Measurements from ENCODE around the gene SLC22A25.
"Not testable (repeated sequence)": the region's sequence is repeated elsewhere in the genome, so short reads cannot be mapped to it uniquely, and the experiment has no call there.

SLC22A25 gene

GRCh38 chr11:63243533-63243932 lies at the start of gene SLC22A25:
TSS of gene SLC22A25 (minus strand) at chr11:63243599. CDS start at chr11:63229652, 13,947 bp downstream.
- no peak for DNase-seq (ENCODE audit: low read depth in 2 of 2)

GRCh38 chr11:63290285-63290684 lies 46.9 kb upstream of the SLC22A25 start:
- no peak for DNase-seq (ENCODE audit: low read depth in 2 of 2)

GRCh38 chr11:63289658-63290057 lies 46.3 kb upstream of the SLC22A25 start:
- no peak for DNase-seq (ENCODE audit: low read depth in 2 of 2)

GRCh38 chr11:63282579-63282978 lies 39.2 kb upstream of the SLC22A25 start:
- DNase-seq (ENCODE audit: low read depth in 2 of 2), result no peak

- no peak for DNase-seq (ENCODE audit: low read depth in 2 of 2)
These were observed 37.5 kb upstream of the SLC22A25 start for GRCh38 chr11:63280920-63281319.

- DNase-seq (ENCODE audit: low read depth in 2 of 2), result no peak
These were observed 34.0 kb upstream of the SLC22A25 start for GRCh38 chr11:63277345-63277943.

GRCh38 chr11:63274776-63275175 lies 31.4 kb upstream of the SLC22A25 start:
- no peak for DNase-seq (ENCODE audit: low read depth in 2 of 2)

- no peak for DNase-seq (ENCODE audit: low read depth in 2 of 2)
These were observed 30.3 kb upstream of the SLC22A25 start for GRCh38 chr11:63273685-63274084.

- DNase-seq (ENCODE audit: low read depth in 2 of 2), result no peak
These were observed 19.1 kb upstream of the SLC22A25 start for GRCh38 chr11:63262547-63262946.

GRCh38 chr11:63251312-63251711 lies 7.9 kb upstream of the SLC22A25 start:
- DNase-seq (ENCODE audit: low read depth in 2 of 2), result no peak

- DNase-seq (ENCODE audit: low read depth in 2 of 2), result no peak
These were observed 7.0 kb upstream of the SLC22A25 start for GRCh38 chr11:63250162-63251050.

GRCh38 chr11:63248966-63249365 lies 5.6 kb upstream of the SLC22A25 start:
- DNase-seq (ENCODE audit: low read depth in 2 of 2), result no peak

- DNase-seq (ENCODE audit: low read depth in 2 of 2), result not testable (repeated sequence)
These were observed 4.0 kb upstream of the SLC22A25 start for GRCh38 chr11:63247237-63248002.

GRCh38 chr11:63246045-63246444 lies 2.6 kb upstream of the SLC22A25 start:
- no peak for DNase-seq (ENCODE audit: low read depth in 2 of 2)

- no peak for DNase-seq (ENCODE audit: low read depth in 2 of 2)
These were observed 1.5 kb upstream of the SLC22A25 start for GRCh38 chr11:63244862-63245261.

- no peak for DNase-seq (ENCODE audit: low read depth in 2 of 2)
These were observed 1.2 kb downstream of the SLC22A25 start for GRCh38 chr11:63242089-63242781.

GRCh38 chr11:63240791-63241379 lies 2.5 kb downstream of the SLC22A25 start:
- DNase-seq (ENCODE audit: low read depth in 2 of 2), result no peak

- no peak for DNase-seq (ENCODE audit: low read depth in 2 of 2)
These were observed 3.3 kb downstream of the SLC22A25 start for GRCh38 chr11:63240098-63240497.

GRCh38 chr11:63239254-63239653 lies 4.1 kb downstream of the SLC22A25 start:
- no peak for DNase-seq (ENCODE audit: low read depth in 2 of 2)

GRCh38 chr11:63237413-63237812 lies 6.0 kb downstream of the SLC22A25 start:
- DNase-seq (ENCODE audit: low read depth in 2 of 2), result no peak
